ENCODE measurements around the gene GNB3. TPM values are rescaled to one million over a fixed set of nuclear protein-coding genes. Genes with fewer than 3 reads are reported as not detected.
A peak's percentile ranks its signal among the peaks of the same experiment; 100 is the strongest.

The GNB3 gene
- total and polyA plus RNA-seq, 9 of the 15 experiments (the other 6 are each of a cell fraction or from before 2014, with no cell fraction given), result 1.4 to 5.8 (median 2.0) TPM

- no peak for TF ChIP-seq HINFP (tag; conservative IDR thresholded peaks at IDR 0.05; ENCODE audit: low read depth)
- TF ChIP-seq, protein P1, sequence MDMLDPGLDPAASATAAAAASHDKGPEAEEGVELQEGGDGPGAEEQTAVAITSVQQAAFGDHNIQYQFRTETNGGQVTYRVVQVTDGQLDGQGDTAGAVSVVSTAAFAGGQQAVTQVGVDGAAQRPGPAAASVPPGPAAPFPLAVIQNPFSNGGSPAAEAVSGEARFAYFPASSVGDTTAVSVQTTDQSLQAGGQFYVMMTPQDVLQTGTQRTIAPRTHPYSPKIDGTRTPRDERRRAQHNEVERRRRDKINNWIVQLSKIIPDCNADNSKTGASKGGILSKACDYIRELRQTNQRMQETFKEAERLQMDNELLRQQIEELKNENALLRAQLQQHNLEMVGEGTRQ (CRISPR knock-in tag; IDR thresholded peaks at IDR 0.05), result no peak
- no peak for TF ChIP-seq ZNF75A (CRISPR knock-in tag; IDR thresholded peaks at IDR 0.05)
- TF ChIP-seq THRB (CRISPR knock-in tag; conservative IDR thresholded peaks at IDR 0.05), result no peak
- TF ChIP-seq, protein P2, sequence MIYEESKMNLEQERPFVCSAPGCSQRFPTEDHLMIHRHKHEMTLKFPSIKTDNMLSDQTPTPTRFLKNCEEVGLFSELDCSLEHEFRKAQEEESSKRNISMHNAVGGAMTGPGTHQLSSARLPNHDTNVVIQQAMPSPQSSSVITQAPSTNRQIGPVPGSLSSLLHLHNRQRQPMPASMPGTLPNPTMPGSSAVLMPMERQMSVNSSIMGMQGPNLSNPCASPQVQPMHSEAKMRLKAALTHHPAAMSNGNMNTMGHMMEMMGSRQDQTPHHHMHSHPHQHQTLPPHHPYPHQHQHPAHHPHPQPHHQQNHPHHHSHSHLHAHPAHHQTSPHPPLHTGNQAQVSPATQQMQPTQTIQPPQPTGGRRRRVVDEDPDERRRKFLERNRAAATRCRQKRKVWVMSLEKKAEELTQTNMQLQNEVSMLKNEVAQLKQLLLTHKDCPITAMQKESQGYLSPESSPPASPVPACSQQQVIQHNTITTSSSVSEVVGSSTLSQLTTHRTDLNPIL (CRISPR knock-in tag; IDR thresholded peaks at IDR 0.05), result no peak
- TF ChIP-seq ARID1B (IDR thresholded peaks at IDR 0.05), result no peak
- no peak for TF ChIP-seq ZNF3 (CRISPR knock-in tag; IDR thresholded peaks at IDR 0.05)
- TF ChIP-seq ZBTB5 (IDR thresholded peaks at IDR 0.05), result no peak
- 0 out of 2 replicates have a peak, but pooled peaks have one; percentile 62 for TF ChIP-seq KAT7 (CRISPR knock-in tag; IDR thresholded peaks at IDR 0.05; ENCODE audit: borderline replicate concordance)
- no peak for TF ChIP-seq MCM7 (IDR thresholded peaks at IDR 0.05)
- TF ChIP-seq, protein P3, sequence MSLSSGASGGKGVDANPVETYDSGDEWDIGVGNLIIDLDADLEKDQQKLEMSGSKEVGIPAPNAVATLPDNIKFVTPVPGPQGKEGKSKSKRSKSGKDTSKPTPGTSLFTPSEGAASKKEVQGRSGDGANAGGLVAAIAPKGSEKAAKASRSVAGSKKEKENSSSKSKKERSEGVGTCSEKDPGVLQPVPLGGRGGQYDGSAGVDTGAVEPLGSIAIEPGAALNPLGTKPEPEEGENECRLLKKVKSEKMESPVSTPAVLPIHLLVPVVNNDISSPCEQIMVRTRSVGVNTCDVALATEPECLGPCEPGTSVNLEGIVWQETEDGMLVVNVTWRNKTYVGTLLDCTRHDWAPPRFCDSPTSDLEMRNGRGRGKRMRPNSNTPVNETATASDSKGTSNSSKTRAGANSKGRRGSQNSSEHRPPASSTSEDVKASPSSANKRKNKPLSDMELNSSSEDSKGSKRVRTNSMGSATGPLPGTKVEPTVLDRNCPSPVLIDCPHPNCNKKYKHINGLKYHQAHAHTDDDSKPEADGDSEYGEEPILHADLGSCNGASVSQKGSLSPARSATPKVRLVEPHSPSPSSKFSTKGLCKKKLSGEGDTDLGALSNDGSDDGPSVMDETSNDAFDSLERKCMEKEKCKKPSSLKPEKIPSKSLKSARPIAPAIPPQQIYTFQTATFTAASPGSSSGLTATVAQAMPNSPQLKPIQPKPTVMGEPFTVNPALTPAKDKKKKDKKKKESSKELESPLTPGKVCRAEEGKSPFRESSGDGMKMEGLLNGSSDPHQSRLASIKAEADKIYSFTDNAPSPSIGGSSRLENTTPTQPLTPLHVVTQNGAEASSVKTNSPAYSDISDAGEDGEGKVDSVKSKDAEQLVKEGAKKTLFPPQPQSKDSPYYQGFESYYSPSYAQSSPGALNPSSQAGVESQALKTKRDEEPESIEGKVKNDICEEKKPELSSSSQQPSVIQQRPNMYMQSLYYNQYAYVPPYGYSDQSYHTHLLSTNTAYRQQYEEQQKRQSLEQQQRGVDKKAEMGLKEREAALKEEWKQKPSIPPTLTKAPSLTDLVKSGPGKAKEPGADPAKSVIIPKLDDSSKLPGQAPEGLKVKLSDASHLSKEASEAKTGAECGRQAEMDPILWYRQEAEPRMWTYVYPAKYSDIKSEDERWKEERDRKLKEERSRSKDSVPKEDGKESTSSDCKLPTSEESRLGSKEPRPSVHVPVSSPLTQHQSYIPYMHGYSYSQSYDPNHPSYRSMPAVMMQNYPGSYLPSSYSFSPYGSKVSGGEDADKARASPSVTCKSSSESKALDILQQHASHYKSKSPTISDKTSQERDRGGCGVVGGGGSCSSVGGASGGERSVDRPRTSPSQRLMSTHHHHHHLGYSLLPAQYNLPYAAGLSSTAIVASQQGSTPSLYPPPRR (CRISPR knock-in tag; IDR thresholded peaks at IDR 0.05; ENCODE audit: borderline replicate concordance), result no peak
- TF ChIP-seq SMARCC2 (IDR thresholded peaks at IDR 0.05; ENCODE audit: low read depth), result no peak
- TF ChIP-seq TAF1 (IDR thresholded peaks at IDR 0.05; ENCODE audit: control insufficient read depth, extremely low read depth, insufficient read depth, low read length, severe bottlenecking), result peak; percentile 89
- TF ChIP-seq ZNF217 (CRISPR knock-in tag; IDR thresholded peaks at IDR 0.05), result no peak
Measured at GRCh38 chr12:6867413-6868210, 26.9 kb downstream of the GNB3 start, which contains the start of gene TPI1 (continued).

All from K562 (cell line).